NCI-H2227 treated with DMSO at 0.1 percent for 48 hours (cell line): ENCODE data around the gene RFLNA.

ENCODE experiments used
- DNase-seq: peaks from one replicate; lab custom pipeline; 2025; lab: John Stamatoyannopoulos, UW

RFLNA gene

GRCh38 chr12:124336742-124337520 is 42.0 kb downstream of the RFLNA start:
- DNase-seq, result no peak

GRCh38 chr12:124337622-124338021 is 42.7 kb downstream of the RFLNA start:
- DNase-seq, result no peak

GRCh38 chr12:124338448-124338847 is 43.6 kb downstream of the RFLNA start:
- no peak for DNase-seq

- no peak for DNase-seq
Measured at GRCh38 chr12:124338876-124339603, 44.1 kb downstream of the RFLNA start.

GRCh38 chr12:124340080-124340900 is 45.4 kb downstream of the RFLNA start:
- DNase-seq, result no peak

GRCh38 chr12:124341645-124342069 is 46.8 kb downstream of the RFLNA start:
- DNase-seq, result no peak

- no peak for DNase-seq
Measured at GRCh38 chr12:124344022-124344421, 49.1 kb downstream of the RFLNA start.

GRCh38 chr12:124344526-124344925 is 49.6 kb downstream of the RFLNA start:
- no peak for DNase-seq

GRCh38 chr12:124345795-124346194 is 50.9 kb downstream of the RFLNA start:
- no peak for DNase-seq

- no peak for DNase-seq
Measured at GRCh38 chr12:124346425-124347168, 51.7 kb downstream of the RFLNA start.

GRCh38 chr12:124347335-124347734 is 52.4 kb downstream of the RFLNA start:
- DNase-seq, result no peak

GRCh38 chr12:124347805-124348658 is 53.1 kb downstream of the RFLNA start:
- DNase-seq, result no peak

- no peak for DNase-seq
Measured at GRCh38 chr12:124348659-124349380, 53.9 kb downstream of the RFLNA start.

- DNase-seq, result no peak
Measured at GRCh38 chr12:124350491-124350890, 55.6 kb downstream of the RFLNA start.

- no peak for DNase-seq
Measured at GRCh38 chr12:124351422-124351821, 56.5 kb downstream of the RFLNA start.

- DNase-seq, result no peak
Measured at GRCh38 chr12:124352257-124352656, 57.4 kb downstream of the RFLNA start.

GRCh38 chr12:124352839-124353238 is 57.9 kb downstream of the RFLNA start:
- DNase-seq, result peak; percentile 3

- no peak for DNase-seq
Measured at GRCh38 chr12:124354400-124354799, 59.5 kb downstream of the RFLNA start.

GRCh38 chr12:124356221-124356620 is 61.3 kb downstream of the RFLNA start:
- no peak for DNase-seq

- no peak for DNase-seq
Measured at GRCh38 chr12:124357616-124358015, 62.7 kb downstream of the RFLNA start.
